Lung (tissue), 12 donors: Measurements from ENCODE around the gene RHOT2. TPM values are rescaled to one million over a fixed set of nuclear protein-coding genes. Genes with fewer than 3 reads are reported as not detected.

Experiments used
- ATAC-seq: fragments of 200-7000 bp; cut with Tn5 transposase; one replicate; pipeline ENCODE4 v1.9.1; 2020; ENCODE audit warnings: moderate number of reproducible peaks; ENCODE audit not compliant: insufficient read depth, low FRiP score
- DNase-seq, 3 donors: peaks; one replicate each; pipeline ENCODE4 v3.0.0-alpha.2; 2013 to 2017
- H3K27ac ChIP-seq, 2 donors: one replicate each; pipeline ENCODE4 v1.5.1; 2013; ENCODE audit warnings: mild to moderate bottlenecking in 2 of 2, moderate library complexity in 2 of 2, control low read depth in 1 of 2, inconsistent platforms in 1 of 2, low read depth in 1 of 2, low read length in 1 of 2
- H3K27me3 ChIP-seq, 3 donors: one replicate each; pipeline ENCODE4 v1.5.1; 2013; ENCODE audit warnings: low read length in 2 of 3; ENCODE audit not compliant: control insufficient read depth in 3 of 3, insufficient read depth in 3 of 3
- H3K36me3 ChIP-seq, 4 donors: one replicate each; pipeline ENCODE4 v1.5.1; 2013; ENCODE audit warnings: low read length in 4 of 4, mild to moderate bottlenecking in 1 of 4, moderate library complexity in 1 of 4; ENCODE audit not compliant: control insufficient read depth in 4 of 4, insufficient read depth in 4 of 4
- H3K4me1 ChIP-seq, 5 donors: one replicate each; pipeline ENCODE4 v1.5.1; 2013; ENCODE audit warnings: low read length in 5 of 5, mild to moderate bottlenecking in 2 of 5, moderate library complexity in 1 of 5; ENCODE audit not compliant: control insufficient read depth in 5 of 5, insufficient read depth in 5 of 5
- H3K4me3 ChIP-seq: one replicate; pipeline ENCODE4 v1.5.1; 2013; ENCODE audit warnings: mild to moderate bottlenecking, control low read depth, moderate library complexity
- H3K9ac ChIP-seq, 2 donors: one replicate each; pipeline ENCODE4 v1.5.1; 2013; ENCODE audit warnings: low read length in 2 of 2, control low read depth in 1 of 2; ENCODE audit not compliant: insufficient read depth in 1 of 2
- H3K9me3 ChIP-seq, 4 donors: one replicate each; pipeline ENCODE4 v1.5.1; 2013; ENCODE audit warnings: low read length in 3 of 4, mild to moderate bottlenecking in 1 of 4, moderate library complexity in 1 of 4; ENCODE audit not compliant: control insufficient read depth in 4 of 4, insufficient read depth in 3 of 4
- WGBS, 2 donors: extraction: QIAGEN DNeasy Blood & Tissue Kit; methylation state at CpG; one replicate each; pipeline ENCODE4 v1.1.7; 2013; 5-methylcytosine and 5-hydroxymethylcytosine counted together
- polyA plus RNA-seq, 2 donors: library from polyadenylated mRNA; stranded (reverse); fragments of 200-250 nt; gene quantifications; one replicate each; pipeline ENCODE4 v1.2.1, GENCODE V29; 2013
- total RNA-seq, 2 donors: library from RNA; depleted of rRNA in 1 of 2; stranded (reverse); fragments of >200 nt in 1 of 2; gene quantifications; one replicate each; pipeline ENCODE4 v1.2.1, GENCODE V29; 2014 to 2021
- TF ChIP-seq, protein P1 (sequence below): IDR thresholded peaks from 2 replicates; pipeline ENCODE4 v1.5.1; 2012; ENCODE audit warnings: mild to moderate bottlenecking; ENCODE audit errors: control extremely low read depth, extremely low read depth
- donor health status: control.
- donor health status: control.
- donor health status: Bipolar disorder and iron deficiency.
- donor health status: healthy.
- donor health status: DM: yes; HTN: yes; CAD: no.

The RHOT2 gene
- total and polyA plus RNA-seq, 4 donors, result 40.5 to 121 (median 115) TPM

DNA sequence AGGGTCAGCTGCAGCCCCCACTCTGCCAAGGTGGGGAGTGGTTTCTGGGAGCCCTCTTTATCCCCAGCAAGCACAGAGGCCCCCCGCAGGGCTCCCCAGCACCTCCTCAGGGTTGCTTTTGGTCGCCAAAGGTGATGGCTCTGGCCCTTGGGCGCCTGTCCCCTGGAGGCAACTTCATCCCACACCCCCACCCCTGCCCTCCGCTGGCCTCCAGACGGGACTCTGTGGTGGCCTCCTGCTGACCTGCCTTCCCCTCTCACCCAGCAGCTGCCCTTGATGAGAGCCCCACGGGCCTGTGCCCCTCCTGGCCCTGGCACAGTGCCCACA lies 7.8 kb upstream of the RHOT2 start:
- WGBS, 2 donors, result 61 to 82% methylated on average over 5 to 6 of the region's 6 CpGs
- H3K36me3 ChIP-seq, result peaks cover 0 to 32% (median 2%) of the 10 kb centered on the region in 4 donors
- no peak for DNase-seq
- H3K4me1 ChIP-seq, result peaks cover 0 to 7% (median 0%) of the 10 kb centered on the region in 5 donors
- no peak for ATAC-seq
- H3K27ac ChIP-seq, result peak overlapping the region in 1 of 2 donors; percentile 69
- H3K9ac ChIP-seq, result no peak overlapping the region
- no peaks in the 10 kb centered on the region for H3K27me3 ChIP-seq
- no peak overlapping the region for H3K4me3 ChIP-seq
- TF ChIP-seq, protein P1, sequence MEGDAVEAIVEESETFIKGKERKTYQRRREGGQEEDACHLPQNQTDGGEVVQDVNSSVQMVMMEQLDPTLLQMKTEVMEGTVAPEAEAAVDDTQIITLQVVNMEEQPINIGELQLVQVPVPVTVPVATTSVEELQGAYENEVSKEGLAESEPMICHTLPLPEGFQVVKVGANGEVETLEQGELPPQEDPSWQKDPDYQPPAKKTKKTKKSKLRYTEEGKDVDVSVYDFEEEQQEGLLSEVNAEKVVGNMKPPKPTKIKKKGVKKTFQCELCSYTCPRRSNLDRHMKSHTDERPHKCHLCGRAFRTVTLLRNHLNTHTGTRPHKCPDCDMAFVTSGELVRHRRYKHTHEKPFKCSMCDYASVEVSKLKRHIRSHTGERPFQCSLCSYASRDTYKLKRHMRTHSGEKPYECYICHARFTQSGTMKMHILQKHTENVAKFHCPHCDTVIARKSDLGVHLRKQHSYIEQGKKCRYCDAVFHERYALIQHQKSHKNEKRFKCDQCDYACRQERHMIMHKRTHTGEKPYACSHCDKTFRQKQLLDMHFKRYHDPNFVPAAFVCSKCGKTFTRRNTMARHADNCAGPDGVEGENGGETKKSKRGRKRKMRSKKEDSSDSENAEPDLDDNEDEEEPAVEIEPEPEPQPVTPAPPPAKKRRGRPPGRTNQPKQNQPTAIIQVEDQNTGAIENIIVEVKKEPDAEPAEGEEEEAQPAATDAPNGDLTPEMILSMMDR, result no peak
- H3K9me3 ChIP-seq, result no peaks in the 10 kb centered on the region

DNA sequence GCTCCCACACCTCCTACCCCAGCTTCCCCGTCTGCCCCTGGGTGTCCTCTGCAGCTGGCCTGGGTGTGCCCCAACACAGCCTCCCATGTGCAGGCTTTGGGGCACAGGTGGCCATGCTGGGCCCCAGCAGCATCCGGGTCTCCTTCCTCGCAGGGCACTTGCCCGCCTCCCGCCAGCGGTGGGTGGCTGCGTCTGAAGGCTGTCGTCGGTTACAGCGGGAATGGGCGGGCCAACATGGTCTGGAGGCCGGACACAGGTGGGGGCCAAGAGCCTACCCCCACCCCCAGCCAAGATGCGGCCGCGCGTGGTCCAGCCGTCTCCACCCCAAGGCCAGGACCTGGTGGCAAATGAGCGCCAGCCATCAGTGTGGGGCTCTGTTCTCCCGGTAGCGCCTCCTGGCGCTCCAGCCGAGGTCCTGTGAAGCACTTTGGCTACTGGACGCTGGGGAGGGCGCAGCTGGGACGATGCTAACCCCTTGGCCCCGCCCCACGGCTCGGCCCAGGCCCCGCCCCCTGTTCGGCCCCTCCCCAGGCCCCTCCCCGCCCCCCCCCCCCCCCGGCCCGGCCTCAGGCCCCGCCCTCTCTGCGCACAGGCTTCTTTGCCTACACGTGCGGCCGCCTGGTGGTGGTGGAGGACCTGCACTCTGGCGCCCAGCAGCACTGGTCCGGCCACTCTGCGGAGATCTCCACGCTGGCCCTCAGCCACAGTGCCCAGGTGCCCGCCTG lies 7.3 kb upstream of the RHOT2 start:
- DNase-seq, result peak; percentile 66 to 83 (median 70)
- Histone ChIP-seq H3K4me3 (no peak overlapping the region), H3K9me3 (no peaks in the 10 kb centered on the region), H3K27me3 (no peaks in the 10 kb centered on the region), H3K36me3 (peaks cover 0 to 27% (median 2%) of the 10 kb centered on the region in 4 donors), H3K9ac (no peak overlapping the region), H3K27ac (peak overlapping the region; percentile 68 to 69), H3K4me1 (peaks cover 0 to 7% (median 0%) of the 10 kb centered on the region in 5 donors)
- TF ChIP-seq, protein P1, result peak; percentile 25
- WGBS, 2 donors, result 6 to 17% methylated on average over 28 to 39 of the region's 43 CpGs
- peak; percentile 82 for ATAC-seq

DNA sequence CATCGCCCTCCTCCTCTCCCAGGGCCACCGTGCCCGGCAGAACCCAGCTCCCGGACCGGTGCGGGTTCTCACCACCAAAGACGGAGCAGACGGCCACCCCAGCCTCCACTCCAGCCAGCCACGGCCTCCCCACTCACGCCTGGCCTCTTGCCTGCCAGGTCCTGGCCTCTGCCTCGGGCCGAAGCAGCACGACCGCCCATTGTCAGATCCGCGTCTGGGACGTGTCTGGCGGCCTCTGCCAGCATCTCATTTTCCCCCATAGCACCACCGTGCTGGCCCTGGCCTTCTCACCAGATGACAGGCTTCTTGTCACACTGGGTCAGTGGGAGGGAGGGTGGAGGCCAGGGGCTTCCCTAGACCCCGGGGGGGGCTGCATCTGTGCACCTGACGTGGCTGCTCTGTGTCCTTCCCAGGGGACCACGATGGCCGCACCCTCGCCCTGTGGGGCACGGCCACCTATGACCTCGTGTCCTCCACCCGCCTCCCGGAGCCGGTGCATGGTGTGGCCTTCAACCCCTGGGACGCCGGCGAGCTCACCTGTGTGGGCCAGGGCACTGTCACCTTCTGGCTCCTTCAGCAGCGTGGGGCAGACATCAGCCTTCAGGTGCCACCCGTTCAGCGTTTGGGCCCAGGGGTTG lies 6.6 kb upstream of the RHOT2 start:
- WGBS, 2 donors, result 60 to 71% methylated on average over 35 of the region's 35 CpGs
- Histone ChIP-seq H3K9ac (no peak overlapping the region), H3K36me3 (peaks cover 0 to 21% (median 2%) of the 10 kb centered on the region in 4 donors), H3K27ac (peak overlapping the region in 1 of 2 donors; percentile 34), H3K4me3 (no peak overlapping the region), H3K4me1 (peaks cover 0 to 7% (median 0%) of the 10 kb centered on the region in 5 donors), H3K9me3 (no peaks in the 10 kb centered on the region), H3K27me3 (no peaks in the 10 kb centered on the region)
- no peak for ATAC-seq
- DNase-seq, result no peak
- TF ChIP-seq, protein P1, result no peak
